HG03378 (cell line): ENCODE measurements around the gene CACYBP.
"Not testable (repeated sequence)": the region's sequence is repeated elsewhere in the genome, so short reads cannot be mapped to it uniquely, and the experiment has no call there.

Source experiments
- ATAC-seq: cut with Tn5 transposase; IDR thresholded peaks from one replicate; pipeline ENCODE4 v1.9.1; 2021; ENCODE audit warnings: mild to moderate bottlenecking, moderate library complexity; ENCODE audit not compliant: unreplicated experiment

Gene CACYBP

DNA sequence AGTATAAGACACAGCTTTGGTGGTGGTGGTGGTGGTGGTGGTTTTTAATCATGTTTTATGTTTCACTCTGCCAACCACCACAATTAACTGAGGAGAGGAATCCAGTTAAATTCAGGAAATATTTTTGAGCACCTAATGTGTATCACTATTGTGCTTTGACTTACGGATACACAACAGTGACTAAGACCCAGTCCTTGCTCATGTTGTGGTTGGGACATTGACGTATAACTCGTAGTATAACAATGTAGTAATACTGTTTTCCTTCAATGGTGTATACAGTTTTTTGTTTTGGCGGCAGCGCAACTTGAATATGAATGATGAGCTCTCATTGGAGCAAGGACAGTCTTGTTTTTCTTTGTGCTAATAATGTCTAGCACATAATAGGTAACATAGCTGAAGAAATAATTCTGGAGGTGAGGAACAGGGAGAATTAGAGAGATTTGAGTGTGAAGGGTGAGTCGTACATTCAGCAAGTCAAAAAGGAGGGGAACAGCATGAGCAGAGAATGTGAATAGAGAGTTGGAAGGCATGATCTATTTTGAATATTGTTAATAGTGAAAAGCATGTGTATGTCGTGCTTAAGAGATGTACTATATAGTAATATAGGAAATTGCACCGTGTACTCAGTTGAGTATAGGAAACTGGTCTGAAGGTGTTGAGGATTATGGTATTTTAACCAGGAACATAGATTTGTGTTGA, 5.5 kb downstream of the CACYBP start:
- ATAC-seq: no peak

DNA sequence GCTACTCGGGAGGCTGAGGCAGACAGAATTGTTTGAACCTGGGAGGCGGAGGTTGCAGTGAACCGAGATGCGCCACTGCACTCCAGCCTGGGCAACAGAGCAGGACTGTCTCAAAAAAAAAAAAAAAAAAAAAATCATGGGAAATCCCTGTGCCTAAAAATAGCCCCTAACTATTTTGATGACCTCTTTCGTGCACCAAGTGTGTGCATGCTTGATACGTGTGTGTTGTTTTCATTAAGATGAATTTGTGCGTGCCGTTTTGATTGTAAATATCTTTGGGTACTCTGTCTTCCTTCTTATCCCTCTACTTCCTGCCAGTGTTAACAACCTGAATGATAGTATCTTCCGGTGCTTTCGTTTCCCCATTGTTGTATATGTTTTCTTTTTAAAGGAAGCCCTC, 9.8 kb downstream of the CACYBP start:
- no peak for ATAC-seq

DNA sequence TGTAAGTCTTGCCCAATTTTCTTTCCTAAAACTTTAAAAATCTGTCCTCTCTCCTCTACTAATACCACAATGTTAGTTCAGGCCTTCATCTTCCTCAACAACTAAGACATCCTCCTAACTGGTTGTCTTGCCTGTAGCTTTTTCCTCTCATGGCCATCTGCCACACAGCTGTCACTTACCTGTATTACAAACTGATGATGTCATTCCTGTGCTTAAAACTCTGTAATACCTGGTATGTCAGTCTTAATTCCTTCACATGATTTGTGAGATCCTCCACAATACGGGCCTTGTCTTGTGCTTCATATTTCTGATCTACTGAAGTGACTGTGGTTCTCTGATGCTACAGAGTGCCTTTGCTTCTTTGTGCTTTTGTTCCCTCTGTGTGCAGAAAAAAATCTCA, 13.7 kb downstream of the CACYBP start:
- no peak for ATAC-seq

DNA sequence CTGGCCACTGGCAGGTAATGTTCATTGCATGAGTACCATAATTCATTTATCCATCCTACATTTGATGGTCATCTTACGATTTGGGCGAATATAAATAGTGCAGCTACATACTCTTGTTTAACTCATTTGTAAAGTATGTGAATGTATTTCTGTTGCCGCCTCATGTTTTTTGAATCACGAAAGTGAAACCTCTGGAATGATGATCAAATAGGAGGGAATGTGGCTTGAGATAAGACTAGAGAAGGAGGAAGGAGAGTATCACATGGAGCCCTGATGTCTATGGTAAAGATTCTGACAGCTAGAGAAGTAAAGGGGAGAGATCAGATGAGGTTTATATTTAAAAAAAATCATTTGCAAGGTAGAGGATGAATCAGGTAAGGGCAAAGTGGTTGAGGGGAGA, 15.5 kb downstream of the CACYBP start:
- ATAC-seq: no peak

DNA sequence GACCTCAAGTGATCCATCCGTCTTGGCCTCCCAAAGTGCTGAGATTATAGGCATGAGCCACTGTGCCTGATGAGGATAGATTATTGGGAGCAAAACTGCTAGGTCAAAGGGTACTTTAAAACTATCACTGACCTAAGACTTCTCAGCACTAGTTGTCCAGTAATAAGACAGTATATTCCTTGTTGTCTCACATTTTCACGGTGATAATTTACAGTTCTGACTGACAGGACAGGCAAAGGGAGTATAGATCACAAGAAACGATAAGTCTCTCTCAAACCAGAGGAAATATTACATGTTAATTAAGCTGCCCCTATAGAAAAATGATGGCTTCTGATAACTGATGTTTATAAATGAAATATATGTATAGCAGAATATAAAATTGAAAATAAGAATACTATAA, 19.8 kb downstream of the CACYBP start:
- ATAC-seq: no peak

DNA sequence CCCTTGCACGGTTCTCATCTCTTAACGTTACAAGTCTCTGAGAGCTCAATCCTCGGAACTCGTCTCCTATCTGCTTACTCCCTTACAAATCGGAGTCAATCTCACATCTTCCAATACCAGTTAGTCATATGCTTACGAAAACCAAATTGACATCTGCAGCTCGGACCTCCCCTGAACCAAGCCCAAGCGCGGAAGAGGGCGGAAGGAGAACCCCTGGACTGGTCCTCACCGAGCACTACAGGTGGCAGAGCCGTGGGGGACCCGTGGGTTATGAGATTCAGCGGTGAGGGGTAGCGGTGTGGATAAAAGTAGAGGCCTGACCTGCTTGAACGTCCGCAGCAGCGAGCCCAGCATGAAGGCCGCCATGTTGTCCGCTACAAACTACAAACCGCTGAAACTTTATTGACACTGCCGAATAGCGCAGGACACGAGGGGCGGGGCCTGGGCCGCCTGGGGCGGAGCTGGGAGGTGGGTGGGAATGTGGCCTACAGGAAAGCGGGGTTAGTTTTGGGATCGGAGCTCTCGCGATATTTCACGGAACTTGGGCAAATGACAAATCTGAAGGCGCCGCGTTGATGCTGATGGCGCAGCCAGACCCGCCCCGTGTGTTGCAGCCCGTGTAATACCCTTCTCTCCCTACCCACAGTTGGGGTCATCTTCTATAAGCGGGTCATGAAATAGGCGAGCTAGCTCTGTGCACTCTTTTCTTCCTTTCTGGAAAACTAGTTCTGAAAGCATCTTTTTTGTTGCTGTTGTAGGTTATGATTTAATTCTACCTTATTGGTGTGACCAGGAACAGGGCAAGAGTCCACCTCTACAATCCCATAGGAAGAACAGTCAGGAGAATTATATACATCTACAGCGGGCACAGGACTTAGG, 23.5 kb downstream of the CACYBP start, which contains the start of gene MRPS14:
Gene MRPS14, minus strand, starts transcription at position 383 of the 879 bp plus-strand sequence. Its CDS starts 17 bp downstream, at position 366.
- peak; percentile 85 for ATAC-seq

DNA sequence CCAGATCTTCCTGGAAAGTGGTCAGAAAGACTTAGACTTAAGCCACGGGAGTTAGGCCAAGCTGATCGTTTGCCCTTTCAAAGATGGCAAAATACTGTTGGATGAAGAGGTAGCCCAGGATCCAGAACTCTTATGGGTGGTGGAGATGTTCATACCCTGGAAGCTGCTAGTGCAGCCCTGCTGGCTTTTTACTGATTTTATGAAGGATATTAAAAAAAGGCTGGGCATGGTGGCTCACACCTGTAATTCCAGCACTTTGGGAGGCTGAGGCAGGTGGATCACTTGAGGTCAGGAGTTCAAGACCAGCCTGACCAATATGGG, 24.1 kb downstream of the CACYBP start:
- not testable (repeated sequence) for ATAC-seq

DNA sequence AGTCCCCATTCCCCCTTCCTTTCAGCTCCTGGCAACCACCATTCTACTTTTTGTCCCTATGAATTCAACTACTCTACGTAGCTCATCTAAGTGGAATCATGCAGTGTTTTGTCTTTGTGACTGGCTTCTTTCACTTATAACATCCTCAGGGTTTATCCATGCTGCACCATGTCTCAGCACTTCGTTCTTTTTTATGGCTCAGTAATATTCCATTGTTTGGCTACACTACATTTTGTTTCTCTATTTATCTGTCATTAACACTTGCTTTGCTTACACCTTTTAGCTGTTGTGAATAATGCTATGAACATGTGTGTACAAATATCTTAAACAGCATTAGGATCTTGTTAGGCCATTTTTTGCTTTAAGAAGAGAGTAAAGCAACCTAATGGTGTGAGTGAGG, 25.0 kb downstream of the CACYBP start:
- no peak for ATAC-seq

DNA sequence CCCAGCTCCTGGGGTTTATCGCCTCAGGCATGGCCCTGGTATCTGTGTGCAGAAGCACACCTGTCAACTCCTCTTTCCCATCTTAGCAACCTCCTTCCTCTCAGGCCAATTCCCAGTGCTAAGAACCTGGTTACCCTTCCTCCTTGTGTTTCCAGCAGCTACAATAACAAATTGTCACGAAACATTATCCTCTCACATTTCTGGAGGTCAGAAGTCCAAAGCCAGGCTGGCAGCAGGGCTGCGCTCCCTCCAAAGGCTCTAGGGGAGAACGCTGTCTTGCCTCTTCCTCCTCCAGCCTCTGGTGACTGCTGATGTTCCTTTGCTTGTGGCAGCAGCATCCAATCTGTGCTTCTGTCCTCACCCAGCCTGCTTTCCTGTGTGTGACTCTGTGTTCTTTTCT, 34.2 kb downstream of the CACYBP start:
- ATAC-seq: no peak

DNA sequence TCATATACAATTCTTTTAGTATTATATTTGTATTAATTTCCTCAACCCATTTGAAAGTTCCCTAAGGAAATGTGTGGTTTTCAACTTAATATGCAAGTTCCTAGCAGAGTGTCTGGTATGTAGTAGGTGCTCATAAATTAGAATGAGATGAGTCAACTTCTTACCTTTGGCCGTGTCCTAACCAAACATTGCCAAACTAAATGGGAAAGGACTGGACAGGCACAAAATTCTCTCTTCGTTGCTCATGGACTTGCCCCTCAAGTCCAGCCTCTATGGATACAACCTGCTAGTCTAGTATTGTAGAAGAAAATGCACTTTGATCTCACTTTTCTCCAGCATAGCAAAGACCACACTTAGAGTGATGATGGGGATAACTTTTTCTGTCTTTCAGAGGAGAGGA, 35.0 kb downstream of the CACYBP start:
- ATAC-seq: no peak

DNA sequence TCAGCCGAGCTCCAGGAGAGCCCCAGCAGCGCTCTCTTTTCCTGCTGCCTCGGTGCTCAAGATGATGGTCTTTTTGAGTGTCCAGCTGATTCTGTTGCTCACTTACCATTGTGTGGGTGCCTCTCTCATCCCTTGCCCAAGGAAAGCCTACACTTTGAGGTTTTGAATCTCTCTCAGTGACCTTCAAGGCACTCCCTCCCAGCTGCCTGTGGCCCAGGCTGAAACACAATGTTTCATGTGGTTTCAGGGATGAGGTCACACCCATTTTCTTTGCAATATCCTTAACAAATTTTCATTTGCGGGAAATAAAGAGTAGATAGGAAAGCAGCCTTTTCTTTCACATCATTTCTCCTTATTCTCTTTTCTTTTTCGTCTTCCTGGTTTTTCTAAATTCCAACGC, 36.1 kb downstream of the CACYBP start:
- no peak for ATAC-seq

DNA sequence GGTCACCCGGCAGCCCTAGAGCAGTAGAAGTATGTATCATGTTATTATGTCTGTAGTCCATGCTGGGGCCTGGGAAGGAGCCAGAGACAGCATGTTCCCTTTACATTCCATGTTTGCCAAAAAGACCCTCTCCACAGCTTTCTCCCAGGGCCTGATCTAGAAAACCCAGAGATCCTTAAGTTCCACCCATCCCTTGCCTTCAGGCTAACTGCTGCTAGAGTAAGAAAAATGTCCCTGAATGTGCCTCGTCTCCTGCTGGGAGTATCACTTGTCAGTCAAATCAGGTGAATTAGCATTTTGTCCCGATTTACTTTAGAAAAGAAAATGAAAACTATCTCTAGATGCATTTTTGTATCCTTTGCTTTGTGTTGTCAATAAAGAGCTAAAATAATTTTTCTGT, 36.7 kb downstream of the CACYBP start:
- no peak for ATAC-seq

DNA sequence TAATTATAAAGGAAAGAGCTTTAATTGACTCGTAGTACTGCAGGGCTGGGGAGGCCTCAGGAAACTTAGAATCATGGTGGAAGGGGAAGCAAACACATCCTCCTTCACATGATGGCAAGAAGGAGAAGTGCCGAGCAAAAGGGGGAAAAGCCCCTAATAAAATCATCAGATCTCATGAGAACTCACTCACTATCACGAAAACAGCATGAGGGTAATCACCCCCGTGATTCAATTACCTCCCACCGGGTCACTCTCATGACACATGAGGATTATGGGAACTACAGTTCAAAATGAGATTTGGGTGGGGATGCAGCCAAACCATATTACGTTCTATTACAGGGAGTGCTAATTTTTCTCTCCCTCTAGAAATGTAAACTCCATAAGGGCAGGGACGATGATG, 37.7 kb downstream of the CACYBP start:
- ATAC-seq: no peak

DNA sequence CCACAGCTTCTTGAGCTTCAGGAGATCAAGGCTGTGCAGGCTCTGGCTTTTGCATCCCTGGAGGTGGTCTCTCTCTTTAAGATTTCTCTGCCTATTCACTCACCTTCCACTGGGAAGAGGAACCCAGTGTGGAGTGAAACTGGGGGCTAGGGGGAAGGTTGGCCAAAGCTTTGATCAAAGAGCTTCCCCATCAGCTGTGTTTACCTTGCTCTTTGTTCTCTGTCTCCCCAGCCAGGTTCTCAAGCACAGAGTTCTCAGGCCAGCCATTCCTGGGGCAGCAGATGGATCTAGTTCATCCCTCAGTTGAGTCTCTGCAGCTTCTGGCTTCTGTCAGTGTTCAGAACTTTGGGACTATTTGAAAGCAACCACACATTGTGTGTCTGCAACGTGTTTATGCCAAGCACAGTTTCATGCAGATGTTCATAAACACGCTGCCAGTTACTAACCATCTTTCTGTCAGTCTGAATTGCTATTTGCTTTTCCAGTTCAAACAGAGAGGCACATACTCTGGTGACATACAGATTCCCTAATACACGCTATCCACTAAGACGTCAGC, 40.7 kb downstream of the CACYBP start:
- no peak for ATAC-seq

DNA sequence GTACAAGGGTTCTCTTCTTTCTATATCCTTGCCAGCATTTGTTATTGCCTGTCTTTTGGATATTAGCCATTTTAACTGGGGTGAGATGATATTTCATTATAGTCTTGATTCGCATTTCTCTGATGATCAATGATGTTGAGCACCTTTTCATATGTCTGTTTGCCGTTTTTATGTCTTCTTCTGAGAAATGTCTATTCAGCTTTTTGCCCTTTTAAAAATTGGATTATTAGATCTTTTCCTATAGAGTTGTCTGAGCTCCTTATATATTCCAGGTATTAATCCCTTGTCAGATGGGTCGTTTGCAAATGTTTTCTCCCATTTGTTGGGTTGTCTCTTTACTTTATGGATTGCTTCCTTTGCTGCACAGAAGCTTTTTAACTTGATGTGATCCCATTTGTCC, 42.9 kb downstream of the CACYBP start:
- no peak for ATAC-seq

DNA sequence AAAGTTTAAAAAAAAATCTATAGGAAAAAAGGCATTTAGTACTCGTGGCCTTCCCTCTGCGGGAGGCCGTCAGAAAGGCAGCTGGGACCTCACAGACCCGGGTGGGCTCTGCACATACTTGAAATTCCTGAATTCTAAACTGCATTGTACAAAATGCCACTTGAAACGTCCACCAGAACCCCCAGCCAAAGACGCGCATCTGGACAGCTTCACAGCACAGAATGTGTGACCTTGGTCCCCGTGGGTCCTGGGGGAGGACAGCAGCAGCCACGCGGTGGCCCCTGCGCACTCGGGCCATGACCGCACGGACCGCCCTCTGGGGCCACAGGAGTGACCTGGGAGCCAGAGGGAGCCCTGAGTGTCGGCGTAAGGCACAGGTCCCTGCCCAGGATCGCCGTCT, 44.1 kb downstream of the CACYBP start:
- ATAC-seq: no peak

DNA sequence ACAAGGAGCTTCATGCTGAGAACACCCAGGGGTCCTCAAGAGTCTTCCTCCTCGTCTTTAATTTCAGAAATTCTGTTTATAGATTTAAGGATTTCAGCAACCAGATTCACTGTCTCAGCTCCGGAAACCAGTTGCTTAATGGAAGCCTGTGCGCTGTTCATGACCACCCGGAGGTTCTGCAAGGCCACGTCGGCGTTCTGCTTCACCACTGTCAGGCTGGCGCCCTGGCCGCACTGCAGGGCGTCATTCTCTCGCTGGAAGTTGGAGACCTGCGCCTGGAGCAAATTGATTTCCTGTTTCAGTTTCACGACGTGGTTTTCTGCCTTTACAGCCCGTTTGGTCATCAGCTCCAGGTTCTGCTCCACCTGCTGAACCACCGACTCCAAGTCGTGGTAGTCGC, 44.8 kb downstream of the CACYBP start:
- not testable (repeated sequence) for ATAC-seq

DNA sequence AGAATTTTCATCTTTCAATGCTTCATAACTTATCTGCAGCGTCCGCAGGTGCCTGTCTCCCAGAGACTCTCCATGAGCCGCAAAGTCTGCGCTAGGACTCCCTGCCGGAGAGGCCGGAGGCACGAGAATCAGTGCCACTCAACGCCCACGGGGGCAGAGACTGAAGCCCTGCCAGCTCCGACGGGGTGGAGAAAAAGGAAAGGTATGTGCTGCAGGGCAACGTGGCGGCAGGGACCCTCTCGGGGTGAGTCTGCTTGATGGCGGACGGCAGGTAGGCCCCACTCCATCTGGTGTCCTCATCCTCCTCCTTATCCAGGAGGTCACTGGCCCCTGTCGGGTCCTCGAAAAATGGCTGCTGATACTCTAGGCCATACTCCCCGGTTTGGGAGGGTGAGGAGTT, 45.4 kb downstream of the CACYBP start:
- no peak for ATAC-seq

DNA sequence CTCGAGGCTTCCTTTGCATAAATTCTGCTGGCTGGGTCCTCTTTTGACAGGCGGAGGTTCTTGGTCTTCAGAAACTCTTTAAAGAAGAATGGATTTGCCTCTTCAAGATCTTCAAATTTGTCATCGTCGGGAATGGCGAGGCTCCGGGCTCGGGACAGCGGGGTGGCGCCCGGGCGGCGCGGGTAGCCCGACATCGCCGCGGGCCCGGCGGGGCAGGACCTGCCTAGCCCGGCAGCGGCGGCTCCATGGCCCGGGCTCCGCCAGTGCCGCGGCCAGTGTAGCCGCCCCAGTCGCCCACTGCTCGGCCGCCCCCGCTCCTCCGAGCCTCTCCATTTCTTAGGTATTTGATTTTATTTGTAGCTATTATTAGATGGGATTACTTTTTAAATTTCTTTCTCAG, 45.8 kb downstream of the CACYBP start:
- no peak for ATAC-seq

DNA sequence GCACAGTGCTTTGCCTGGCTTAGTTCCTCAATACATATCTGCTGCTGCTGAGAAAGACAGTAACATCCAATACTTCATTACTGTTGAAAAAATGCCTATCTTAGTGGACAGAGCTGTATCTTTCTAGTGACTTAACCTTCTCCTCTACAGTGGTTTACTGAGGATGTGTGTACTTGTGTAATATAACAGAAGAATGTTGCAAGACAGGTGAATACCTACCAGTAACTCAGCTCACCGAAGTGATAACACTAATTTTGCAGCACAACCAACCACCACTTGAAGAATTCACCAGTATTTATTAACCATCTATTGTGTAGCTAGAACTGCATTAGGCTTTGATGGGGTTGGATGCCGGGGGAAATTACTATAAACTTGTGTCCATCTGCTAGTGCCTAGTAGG, 51.2 kb downstream of the CACYBP start:
- ATAC-seq: no peak

DNA sequence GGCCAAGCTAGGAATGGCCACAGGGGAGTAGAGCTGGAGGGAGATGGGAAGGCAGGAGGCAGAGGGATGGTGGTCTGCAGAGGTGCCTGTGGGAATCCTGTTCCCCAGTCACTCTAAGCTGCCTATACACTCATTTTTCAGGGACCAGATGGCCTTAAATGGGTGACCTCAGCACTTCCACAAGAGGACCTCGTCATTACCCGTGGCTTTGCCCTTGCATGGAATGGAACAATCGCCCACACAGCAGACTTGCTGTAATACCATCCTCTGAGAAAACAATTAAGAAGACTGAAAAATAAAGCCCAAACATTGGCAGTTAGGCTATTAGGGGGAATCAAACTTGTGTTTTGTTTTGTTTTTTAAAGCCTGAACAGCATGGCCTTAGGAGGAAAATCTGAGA, 55.0 kb downstream of the CACYBP start:
- ATAC-seq: no peak
